MCF 10A (cell line): ENCODE measurements around the gene SWT1. TPM values are rescaled to one million over a fixed set of nuclear protein-coding genes. Genes with fewer than 3 reads are reported as not detected.
A peak's percentile ranks its signal among the peaks of the same experiment; 100 is the strongest.

Source experiments
- BruUV-seq: library from RNA; stranded (reverse); fragments of 400-500 nt; replicated peaks from 2 replicates; lab custom pipeline; 2021; lab: Mats Ljungman, UMichigan
- CTCF ChIA-PET: fragments of 300-600 bp; sonication (Branson Sonifier 250); formaldehyde crosslinking; extraction: SDS; loops from one replicate; lab custom pipeline; 2021; ENCODE audit warnings: antibody characterized with exemption, inconsistent platforms; lab: Yijun Ruan, JAX
- POLR2A ChIA-PET: fragments of 300-600, 350-650 bp; sonication (Branson Sonifier 250); formaldehyde crosslinking; extraction: SDS; loops from one replicate; lab custom pipeline; 2020; ENCODE audit warnings: antibody characterized with exemption, inconsistent platforms; lab: Yijun Ruan, JAX
- DNase-seq: peaks from one replicate; pipeline ENCODE4 v3.0.0-alpha.2; 2018; ENCODE audit not compliant: unreplicated experiment
- H3K27ac Mint-ChIP-seq: one replicate; pipeline ENCODE4 v1.8.0; 2022; ENCODE audit warnings: mild to moderate bottlenecking, low read depth, mixed read lengths; ENCODE audit not compliant: unreplicated experiment
- H3K27me3 Mint-ChIP-seq: one replicate; pipeline ENCODE4 v1.8.0; 2022; ENCODE audit warnings: mixed read lengths; ENCODE audit not compliant: insufficient read depth, unreplicated experiment
- H3K36me3 Mint-ChIP-seq: one replicate; pipeline ENCODE4 v1.8.0; 2022; ENCODE audit warnings: mild to moderate bottlenecking, moderate library complexity, mixed read lengths; ENCODE audit not compliant: insufficient read depth, unreplicated experiment
- H3K4me1 Mint-ChIP-seq: one replicate; pipeline ENCODE4 v1.8.0; 2022; ENCODE audit warnings: mixed read lengths; ENCODE audit not compliant: insufficient read depth, unreplicated experiment
- H3K4me3 Mint-ChIP-seq: one replicate; pipeline ENCODE4 v1.8.0; 2022; ENCODE audit warnings: mild to moderate bottlenecking, moderate library complexity, mixed read lengths; ENCODE audit not compliant: unreplicated experiment
- H3K9me3 Mint-ChIP-seq: one replicate; pipeline ENCODE4 v1.8.0; 2022; ENCODE audit warnings: mixed read lengths; ENCODE audit not compliant: unreplicated experiment
- intact Hi-C: fragments of 100-400 bp; cut with micrococcal nuclease; formaldehyde crosslinking; loops from 2 replicates; pipeline ENCODE4 v1.14.1; 2022
- total RNA-seq: library from RNA; stranded (reverse); gene quantifications from 2 replicates; pipeline ENCODE4 v1.2.3, GENCODE V29; 2022
- TF ChIP-seq, protein P1 (sequence below): fragments of 200-600 bp; IDR thresholded peaks from one replicate; pipeline ENCODE4 v1.8.0; 2022; ENCODE audit warnings: antibody characterized with exemption, mild to moderate bottlenecking; ENCODE audit not compliant: unreplicated experiment

The SWT1 gene
- total RNA-seq, 1 experiment from 2014 or later, result 2.1 TPM

DNA sequence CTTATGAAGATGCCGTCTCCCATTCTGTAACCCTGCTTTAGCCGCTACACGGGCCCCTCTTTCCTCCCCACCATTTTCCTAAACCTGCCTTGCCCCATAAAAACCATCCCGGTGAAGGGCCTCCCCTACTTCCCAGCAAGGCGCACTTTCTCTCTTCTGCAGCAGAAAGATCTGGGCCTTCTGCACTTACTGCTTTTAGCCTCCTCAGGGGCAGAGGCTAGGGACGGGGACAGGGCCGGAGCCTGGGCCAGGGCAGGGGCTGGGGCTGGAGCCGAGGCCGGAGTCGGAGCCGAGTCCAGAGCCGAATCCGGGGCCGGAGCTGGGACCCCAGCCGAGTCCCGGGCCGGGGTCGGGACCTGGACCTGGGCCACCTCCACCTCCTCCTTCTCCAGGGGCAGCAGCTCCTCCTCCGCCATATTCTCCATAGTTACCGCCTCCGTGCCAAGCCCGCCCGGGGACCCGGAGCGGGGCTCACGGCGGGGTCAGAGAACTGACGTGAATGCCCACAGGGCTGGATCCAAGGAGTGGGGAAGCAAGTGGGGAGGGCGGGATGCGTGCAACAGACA is 596 bp upstream of the SWT1 start:
- H3K27ac Mint-ChIP-seq, result peak overlapping the region; percentile 98
- TF ChIP-seq, protein P1, sequence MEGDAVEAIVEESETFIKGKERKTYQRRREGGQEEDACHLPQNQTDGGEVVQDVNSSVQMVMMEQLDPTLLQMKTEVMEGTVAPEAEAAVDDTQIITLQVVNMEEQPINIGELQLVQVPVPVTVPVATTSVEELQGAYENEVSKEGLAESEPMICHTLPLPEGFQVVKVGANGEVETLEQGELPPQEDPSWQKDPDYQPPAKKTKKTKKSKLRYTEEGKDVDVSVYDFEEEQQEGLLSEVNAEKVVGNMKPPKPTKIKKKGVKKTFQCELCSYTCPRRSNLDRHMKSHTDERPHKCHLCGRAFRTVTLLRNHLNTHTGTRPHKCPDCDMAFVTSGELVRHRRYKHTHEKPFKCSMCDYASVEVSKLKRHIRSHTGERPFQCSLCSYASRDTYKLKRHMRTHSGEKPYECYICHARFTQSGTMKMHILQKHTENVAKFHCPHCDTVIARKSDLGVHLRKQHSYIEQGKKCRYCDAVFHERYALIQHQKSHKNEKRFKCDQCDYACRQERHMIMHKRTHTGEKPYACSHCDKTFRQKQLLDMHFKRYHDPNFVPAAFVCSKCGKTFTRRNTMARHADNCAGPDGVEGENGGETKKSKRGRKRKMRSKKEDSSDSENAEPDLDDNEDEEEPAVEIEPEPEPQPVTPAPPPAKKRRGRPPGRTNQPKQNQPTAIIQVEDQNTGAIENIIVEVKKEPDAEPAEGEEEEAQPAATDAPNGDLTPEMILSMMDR, result no peak
- H3K9me3 Mint-ChIP-seq, result no peaks in the 10 kb centered on the region
- H3K36me3 Mint-ChIP-seq, result peaks cover 6% of the 10 kb centered on the region
- no peaks in the 10 kb centered on the region for H3K27me3 Mint-ChIP-seq
- POLR2A ChIA-PET, result interaction anchor here (0.6 to 5.9 kb wide), 19 partner anchors 8 to 1658 kb away, joined by 3 to 40 read pairs (median 4); partner anchors contain the start of genes EDEM3, IVNS1ABP, ODR4 and RNF2
- H3K4me1 Mint-ChIP-seq, result peaks cover 41% of the 10 kb centered on the region
- peak overlapping the region; percentile 83 for H3K4me3 Mint-ChIP-seq
- intact Hi-C loops, result loop anchor here (1.0 to 5.0 kb wide), 6 partner anchors 111 to 406 kb away; partner anchors contain the start of genes EDEM3, IVNS1ABP and RNF2
- no peak for DNase-seq
- CTCF ChIA-PET, result interaction anchor here (0.5 to 2.1 kb wide), 6 partner anchors 13 to 524 kb away, joined by 3 to 6 read pairs (median 4); no protein-coding TSS in a partner anchor
- TSS peak; percentile 79 for BruUV-seq

DNA sequence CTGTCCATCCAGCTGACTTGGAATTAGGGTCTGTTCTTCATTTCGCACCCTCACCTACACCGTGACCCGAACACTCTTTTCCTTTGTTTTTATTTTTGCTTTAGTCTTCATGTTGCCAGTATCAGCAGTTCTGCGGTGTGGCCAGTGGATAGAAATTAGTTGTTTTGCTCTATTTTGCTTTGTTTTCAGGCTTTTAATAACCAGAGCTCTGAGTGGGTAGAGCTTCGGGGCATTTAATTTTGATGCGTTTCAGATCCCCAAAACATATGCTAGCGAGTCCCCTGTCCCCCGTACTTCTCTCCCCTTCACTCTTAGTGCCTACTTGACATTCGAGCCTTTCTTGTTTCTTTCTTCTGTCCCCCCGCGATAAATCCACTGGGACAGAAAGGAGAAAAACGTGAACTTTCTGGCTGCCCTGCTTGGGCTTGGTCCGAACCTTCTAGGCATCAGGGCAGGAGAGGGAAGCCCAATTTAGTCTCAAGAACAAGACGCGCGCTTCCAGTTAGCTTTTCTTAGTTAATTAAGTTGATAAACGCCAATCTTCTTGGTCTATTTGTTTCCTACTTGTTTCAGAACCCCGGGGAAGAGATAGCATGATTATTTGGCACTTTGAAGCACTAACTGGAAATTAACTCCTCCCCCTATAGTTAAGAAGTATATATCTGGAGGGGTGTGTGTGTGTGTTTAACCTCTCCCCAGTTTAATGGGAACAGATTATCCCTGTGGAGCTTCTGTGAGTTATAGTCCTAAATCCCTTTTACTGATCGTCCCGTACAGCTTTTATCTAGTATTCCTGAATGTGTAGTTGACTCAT is 839 bp downstream of the SWT1 start:
- H3K9me3 Mint-ChIP-seq, result no peaks in the 10 kb centered on the region
- POLR2A ChIA-PET, result interaction anchor here (0.6 to 5.9 kb wide), 22 partner anchors 11 to 1106 kb away, joined by 3 to 40 read pairs (median 4); partner anchors contain the start of genes EDEM3, IVNS1ABP, RNF2 and TSEN15
- BruUV-seq, result TSS peak; percentile 73

DNA sequence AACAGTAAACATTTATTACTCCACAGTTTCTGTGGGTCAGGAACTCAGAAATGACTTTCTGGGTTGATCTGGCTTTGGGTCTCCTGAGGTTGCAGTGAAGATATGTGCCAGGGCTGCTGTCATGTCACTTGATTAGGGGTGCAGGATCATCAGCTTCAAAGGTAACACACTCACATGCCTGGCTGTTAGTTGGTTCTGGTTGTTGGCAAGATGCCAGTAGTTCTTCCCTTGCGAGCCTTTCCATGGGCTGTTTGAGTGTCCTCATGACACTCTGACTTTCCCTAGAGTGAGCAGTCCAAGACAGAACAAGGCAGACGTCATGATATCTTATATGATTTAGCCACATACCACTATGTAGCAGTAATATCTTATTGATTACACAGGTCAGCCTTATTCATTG is 1.8 kb downstream of the SWT1 start:
- peaks cover 24% of the 10 kb centered on the region for H3K4me1 Mint-ChIP-seq
- intact Hi-C loops, result loop anchor here (5.0 kb wide), 5 partner anchors 159 to 406 kb away; partner anchors contain the start of genes EDEM3 and IVNS1ABP
- no peak overlapping the region for H3K27ac Mint-ChIP-seq
- H3K9me3 Mint-ChIP-seq, result no peaks in the 10 kb centered on the region
- BruUV-seq, result no TSS peak
- peaks cover 5% of the 10 kb centered on the region for H3K36me3 Mint-ChIP-seq
- CTCF ChIA-PET, result interaction anchor here (0.6 to 4.2 kb wide), 10 partner anchors 10 to 522 kb away, joined by 3 to 46 read pairs (median 6); no protein-coding TSS in a partner anchor
- TF ChIP-seq, protein P1, result no peak
- POLR2A ChIA-PET, result interaction anchor here (0.6 to 5.9 kb wide), 8 partner anchors 10 to 989 kb away, joined by 3 to 40 read pairs (median 14); partner anchors contain the start of genes EDEM3, IVNS1ABP and RNF2
- H3K27me3 Mint-ChIP-seq, result no peaks in the 10 kb centered on the region
- DNase-seq, result no peak
- no peak overlapping the region for H3K4me3 Mint-ChIP-seq

More for the DNA sequence above, 839 bp downstream of the SWT1 start:
- peak overlapping the region; percentile 83 for H3K4me3 Mint-ChIP-seq
- peak overlapping the region; percentile 98 for H3K27ac Mint-ChIP-seq
- peaks cover 5% of the 10 kb centered on the region for H3K36me3 Mint-ChIP-seq
- intact Hi-C loops, result loop anchor here (5.0 kb wide), 5 partner anchors 159 to 406 kb away; partner anchors contain the start of genes EDEM3 and IVNS1ABP
- TF ChIP-seq, protein P1, result no peak
- CTCF ChIA-PET, result interaction anchor here (0.6 to 4.2 kb wide), 12 partner anchors 11 to 523 kb away, joined by 3 to 46 read pairs (median 6); no protein-coding TSS in a partner anchor
- H3K27me3 Mint-ChIP-seq, result no peaks in the 10 kb centered on the region
- peaks cover 32% of the 10 kb centered on the region for H3K4me1 Mint-ChIP-seq
- peak; percentile 35 for DNase-seq
